Islet precursor cell (in vitro differentiated cells): ENCODE data around the gene DDX56.
"Not testable (repeated sequence)": the region's sequence is repeated elsewhere in the genome, so short reads cannot be mapped to it uniquely, and the experiment has no call there.

ENCODE experiments used
- DNase-seq: peaks from one replicate; pipeline ENCODE4 v3.0.0-alpha.2; 2018

DDX56 gene

GRCh38 chr7:44595934-44596635 is 22.4 kb upstream of the DDX56 start:
- no peak for DNase-seq

GRCh38 chr7:44590910-44591309 is 17.2 kb upstream of the DDX56 start:
- no peak for DNase-seq

DNA sequence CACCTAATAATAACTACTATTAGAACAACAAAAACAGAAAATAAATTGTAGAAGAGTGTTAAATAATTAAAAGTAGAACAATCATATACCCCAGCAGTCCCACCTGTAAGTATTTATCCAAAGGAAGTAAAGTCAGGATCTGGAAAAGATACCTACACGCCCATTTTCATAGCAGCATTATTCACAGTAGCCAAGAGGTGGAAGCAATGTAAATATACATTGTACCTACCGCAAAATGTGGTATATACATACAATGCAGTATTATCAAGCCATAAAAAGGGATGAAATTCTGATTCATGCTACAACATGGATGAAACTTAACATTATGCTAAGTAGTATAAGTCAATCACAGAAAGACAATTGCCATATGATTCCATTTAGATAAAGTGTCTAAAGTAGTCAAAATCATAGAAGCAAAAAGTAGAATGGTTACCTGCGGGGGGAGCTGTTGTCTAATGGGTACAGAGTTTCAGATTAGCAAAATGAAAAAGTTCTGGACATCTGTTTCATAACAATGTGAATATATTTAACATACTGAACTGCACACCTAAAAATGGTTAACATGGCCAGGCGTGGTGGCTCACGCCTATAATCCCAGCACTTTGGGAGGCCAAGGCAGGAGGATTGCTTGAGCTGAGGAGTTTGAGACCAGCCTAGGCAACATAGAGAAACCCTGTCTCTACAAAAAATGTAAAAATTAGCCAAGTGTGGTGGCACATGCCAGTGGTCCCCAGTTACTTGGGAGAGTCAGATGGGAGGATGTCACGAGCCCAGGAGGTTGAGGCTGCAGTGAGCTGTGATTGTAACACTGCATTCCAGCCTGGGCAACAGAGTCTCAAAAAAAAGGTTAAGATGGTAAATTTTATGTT is 14.4 kb upstream of the DDX56 start:
- DNase-seq: no peak

GRCh38 chr7:44583146-44583865 is 9.6 kb upstream of the DDX56 start:
- no peak for DNase-seq

DNA sequence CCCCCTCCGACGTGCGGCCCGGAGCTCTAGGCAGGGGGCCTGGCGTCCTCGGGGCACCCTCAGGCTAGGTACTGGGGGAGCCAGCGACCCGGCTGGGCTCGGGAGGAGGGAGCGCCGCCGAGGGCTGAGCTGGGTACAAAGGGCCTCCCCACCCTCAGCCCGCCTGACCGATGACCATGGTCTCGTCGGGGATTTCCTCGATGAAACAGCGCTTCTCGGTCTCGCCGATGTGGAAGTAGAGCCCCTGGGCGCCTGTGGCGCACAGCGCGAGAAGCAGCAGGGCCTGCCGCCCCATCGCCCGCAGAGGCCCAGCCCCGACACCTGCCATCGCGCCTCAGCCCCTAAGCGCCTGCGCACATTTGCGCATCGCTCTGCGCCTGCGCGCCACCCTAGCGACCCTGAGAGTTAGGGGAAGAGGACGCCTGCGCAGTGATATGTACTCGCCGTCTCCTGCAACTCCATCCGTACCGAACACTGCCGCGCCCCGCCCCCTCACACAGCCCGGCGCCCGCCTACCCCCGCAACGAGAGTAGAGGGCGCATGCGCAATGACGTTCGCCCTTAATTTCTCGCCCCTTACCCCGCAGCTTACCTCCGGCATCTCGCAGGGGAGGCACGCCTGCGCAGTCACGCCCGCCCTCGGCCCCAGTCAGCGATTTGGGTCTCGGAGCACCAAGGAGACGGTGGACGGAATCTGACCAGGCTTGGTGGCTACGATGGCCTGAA is 8.3 kb upstream of the DDX56 start, which contains the start of gene TMED4:
Gene TMED4, minus strand, starts transcription at position 353 of the 725 bp plus-strand sequence. Its CDS starts 25 bp downstream, at position 328.
- DNase-seq: peak; percentile 100

GRCh38 chr7:44580945-44581878 is 7.5 kb upstream of the DDX56 start:
- peak; percentile 57 for DNase-seq

DNA sequence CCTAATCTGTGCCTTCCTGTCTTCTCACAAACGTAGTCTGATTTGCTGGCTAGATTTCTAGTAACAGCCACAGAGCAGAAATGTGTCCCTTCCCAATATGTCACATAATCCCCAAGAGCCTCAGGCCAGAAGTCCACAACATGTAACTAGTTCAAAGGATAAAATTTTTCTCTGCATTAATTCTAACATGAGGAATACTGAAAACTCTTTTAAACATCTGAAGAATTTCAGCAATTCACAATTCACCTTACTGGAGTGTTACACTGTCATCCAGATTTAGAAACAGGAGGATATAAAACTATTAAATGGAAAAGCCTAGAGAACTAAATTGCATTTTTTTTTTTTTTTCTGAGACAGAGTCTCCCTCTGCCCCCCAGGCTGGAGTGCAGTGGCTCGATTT is 2.5 kb upstream of the DDX56 start:
- no peak for DNase-seq

DNA sequence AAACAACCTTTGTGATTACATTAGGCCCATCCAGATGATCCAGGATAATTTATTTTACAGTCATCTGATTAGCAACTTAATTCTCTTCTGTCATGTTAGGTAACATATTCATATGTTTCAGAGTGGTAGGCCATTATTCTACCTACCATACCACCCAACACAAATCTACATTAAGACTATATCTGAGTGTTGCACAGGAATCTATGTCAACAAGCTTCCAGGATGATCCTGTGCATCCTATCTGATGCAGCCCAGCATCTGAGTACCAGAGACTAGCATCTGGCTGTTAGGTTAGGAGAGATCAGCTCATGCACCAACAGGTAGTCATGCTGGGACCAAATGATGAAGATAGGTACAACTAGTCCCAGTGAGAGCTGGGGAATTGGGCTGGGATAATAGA is 1.3 kb upstream of the DDX56 start:
- DNase-seq: no peak

DNA sequence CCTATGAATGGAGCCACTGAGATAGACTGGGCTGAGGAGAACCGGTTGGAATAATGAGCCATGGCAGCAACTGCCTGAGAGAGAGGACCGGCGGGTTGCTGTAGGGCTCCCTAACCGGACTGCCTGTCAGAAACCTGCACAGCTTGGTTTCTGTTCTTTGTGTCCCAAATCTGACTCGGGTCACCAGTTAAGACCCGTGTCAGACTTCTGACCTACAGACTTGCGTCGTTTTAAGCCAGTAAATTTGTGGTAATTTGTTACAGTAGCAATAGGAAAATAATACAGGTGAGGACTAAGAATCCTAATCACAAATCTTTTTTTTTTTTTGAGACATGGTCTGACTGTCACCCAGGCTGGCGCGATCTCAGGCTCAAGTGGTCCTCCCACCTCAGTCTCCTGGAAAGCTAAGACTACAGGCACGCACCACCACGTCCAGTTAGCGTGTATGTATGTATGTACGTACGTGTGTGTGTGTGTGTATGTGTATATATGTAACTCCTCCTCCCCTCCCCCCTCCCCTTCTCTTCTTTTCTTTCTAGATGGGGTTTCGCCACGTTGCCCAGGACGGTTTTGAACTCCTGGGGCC is 672 bp upstream of the DDX56 start:
- no peak for DNase-seq

GRCh38 chr7:44572771-44573170 is 937 bp downstream of the DDX56 start:
- no peak for DNase-seq

GRCh38 chr7:44569959-44570358 is 3.7 kb downstream of the DDX56 start:
- no peak for DNase-seq

- DNase-seq: no peak
These were observed 4.7 kb downstream of the DDX56 start for GRCh38 chr7:44568771-44569560.

- no peak for DNase-seq
These were observed 5.8 kb downstream of the DDX56 start for GRCh38 chr7:44567884-44568283.

GRCh38 chr7:44566680-44567079 is 7.0 kb downstream of the DDX56 start:
- no peak for DNase-seq

- no peak for DNase-seq
These were observed 7.7 kb downstream of the DDX56 start for GRCh38 chr7:44565795-44566559.

DNA sequence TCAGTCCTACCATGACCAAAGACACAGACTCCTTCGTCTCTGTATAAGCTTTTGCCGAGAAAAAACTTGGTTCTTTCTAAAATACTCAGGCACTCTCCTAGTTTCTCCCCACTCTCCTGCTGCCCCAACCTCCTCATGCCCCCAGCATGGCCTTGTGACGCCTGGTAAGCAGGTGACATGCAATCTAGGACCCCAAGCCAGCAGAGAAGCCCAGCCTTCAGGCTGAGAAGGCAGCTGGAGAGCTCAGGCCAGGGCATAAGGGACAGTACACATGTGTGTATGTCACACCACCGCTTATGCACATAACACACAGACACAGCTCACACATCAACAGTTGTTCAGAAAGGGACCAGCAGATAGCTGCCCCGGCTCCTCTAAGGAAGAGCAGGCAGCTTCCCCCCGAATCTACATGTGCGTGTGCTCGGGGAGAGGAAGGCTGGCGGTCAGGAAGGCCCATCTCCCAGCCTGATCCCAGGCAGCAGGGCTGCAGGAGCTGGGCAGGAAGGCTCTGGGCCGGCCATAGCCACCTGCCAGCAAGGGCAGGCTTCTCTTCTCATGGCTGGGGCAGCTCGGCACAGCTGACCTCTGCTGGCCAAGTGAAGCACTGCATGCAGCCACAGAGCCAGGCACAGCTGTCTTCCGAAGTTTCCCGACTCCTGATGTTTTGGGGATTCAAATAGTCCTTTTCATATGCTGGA is 8.5 kb downstream of the DDX56 start:
- DNase-seq: peak; percentile 82

GRCh38 chr7:44564606-44565005 is 9.1 kb downstream of the DDX56 start:
- DNase-seq: no peak

DNA sequence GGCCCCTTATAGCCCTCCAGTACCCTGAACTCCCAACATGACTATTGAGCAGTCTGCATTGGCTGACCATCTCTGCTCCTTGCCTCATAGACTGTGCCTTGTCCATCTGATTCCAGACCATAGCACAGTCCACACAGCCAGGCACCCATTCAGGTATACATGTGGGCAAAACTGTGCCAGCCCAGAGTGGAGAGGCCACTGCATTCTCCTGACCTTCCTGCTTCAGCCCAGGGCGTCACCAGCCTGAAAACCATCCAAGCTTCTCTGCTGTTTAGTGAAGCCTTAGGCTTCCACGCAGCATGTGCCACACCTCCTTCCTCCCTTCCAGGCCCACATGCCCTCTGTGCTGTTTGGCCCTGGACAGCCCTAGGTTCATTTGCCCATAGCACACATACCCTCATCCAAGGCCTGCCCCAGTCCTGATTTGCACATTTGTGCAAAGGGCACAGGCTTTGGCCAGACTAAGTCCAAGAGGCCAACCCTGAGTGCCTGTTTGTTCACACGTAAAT is 10.5 kb downstream of the DDX56 start:
- peak; percentile 41 for DNase-seq

GRCh38 chr7:44562622-44562962 is 11.1 kb downstream of the DDX56 start:
- DNase-seq: not testable (repeated sequence)
